Measurements from ENCODE around the gene ACTR3C. TPM values are rescaled to one million over a fixed set of nuclear protein-coding genes. Genes with fewer than 3 reads are reported as not detected.

Gene ACTR3C
- polyA plus RNA-seq, 1 donor from 2014 or later = 5.2 TPM

- no peaks in the 10 kb centered on the region for H3K4me1 Mint-ChIP-seq
- H3K4me3 Mint-ChIP-seq = peak overlapping the region in 1 of 4 donors; percentile 37
- H3K27me3 Mint-ChIP-seq = peaks cover 7% of the 10 kb centered on the region
- no peak overlapping the region for H3K27ac Mint-ChIP-seq
- peaks cover 7% of the 10 kb centered on the region for H3K36me3 Mint-ChIP-seq
- peaks cover 0 to 4% (median 3%) of the 10 kb centered on the region in 3 donors for H3K9me3 Mint-ChIP-seq
Observed at GRCh38 chr7:150346922-150347321, 23.6 kb upstream of the ACTR3C start.

GRCh38 chr7:150345012-150345411, 21.7 kb upstream of the ACTR3C start:
- Mint-ChIP-seq H3K27ac (no peak overlapping the region), H3K36me3 (peaks cover 7% of the 10 kb centered on the region), H3K4me1 (peaks cover 0 to 2% (median 2%) of the 10 kb centered on the region in 3 donors)

GRCh38 chr7:150344299-150344698, 21.0 kb upstream of the ACTR3C start:
- Mint-ChIP-seq H3K27ac (no peak overlapping the region), H3K4me1 (peaks cover 0 to 4% (median 4%) of the 10 kb centered on the region in 3 donors), H3K27me3 (peaks cover 20% of the 10 kb centered on the region), H3K36me3 (peaks cover 7% of the 10 kb centered on the region), H3K9me3 (peaks cover 0 to 4% (median 3%) of the 10 kb centered on the region in 3 donors), H3K4me3 (no peak overlapping the region)

More at GRCh38 chr7:150345012-150345411, 21.7 kb upstream of the ACTR3C start:
- H3K9me3 Mint-ChIP-seq = peaks cover 0 to 4% (median 3%) of the 10 kb centered on the region in 3 donors
- peaks cover 13% of the 10 kb centered on the region for H3K27me3 Mint-ChIP-seq
- H3K4me3 Mint-ChIP-seq = no peak overlapping the region

- peak overlapping the region in 2 of 3 donors; percentile 16 to 20 for H3K27ac Mint-ChIP-seq
Observed at GRCh38 chr7:150343225-150343624, 19.9 kb upstream of the ACTR3C start.

GRCh38 chr7:150342121-150342408, 18.7 kb upstream of the ACTR3C start:
- Mint-ChIP-seq H3K4me3 (no peak overlapping the region), H3K36me3 (peaks cover 7% of the 10 kb centered on the region), H3K9me3 (peaks cover 0 to 4% (median 3%) of the 10 kb centered on the region in 3 donors), H3K4me1 (peaks cover 0 to 4% (median 4%) of the 10 kb centered on the region in 3 donors), H3K27ac (no peak overlapping the region), H3K27me3 (peaks cover 21% of the 10 kb centered on the region)

More at GRCh38 chr7:150343225-150343624, 19.9 kb upstream of the ACTR3C start:
- peaks cover 20% of the 10 kb centered on the region for H3K27me3 Mint-ChIP-seq
- peaks cover 0 to 4% (median 4%) of the 10 kb centered on the region in 3 donors for H3K4me1 Mint-ChIP-seq
- peaks cover 7% of the 10 kb centered on the region for H3K36me3 Mint-ChIP-seq
- H3K9me3 Mint-ChIP-seq = peaks cover 0 to 4% (median 3%) of the 10 kb centered on the region in 3 donors
- no peak overlapping the region for H3K4me3 Mint-ChIP-seq

- peaks cover 7% of the 10 kb centered on the region for H3K36me3 Mint-ChIP-seq
- H3K27ac Mint-ChIP-seq = no peak within 1 kb of the TSS
- peaks cover 0 to 4% (median 4%) of the 10 kb centered on the region in 3 donors for H3K4me1 Mint-ChIP-seq
- peaks cover 0 to 4% (median 3%) of the 10 kb centered on the region in 3 donors for H3K9me3 Mint-ChIP-seq
- H3K27me3 Mint-ChIP-seq = peaks cover 21% of the 10 kb centered on the region
- H3K4me3 Mint-ChIP-seq = no peak within 1 kb of the TSS
Observed at GRCh38 chr7:150341263-150342120, 18.1 kb upstream of the ACTR3C start, which contains the start of gene RARRES2. Gene RARRES2, minus strand, starts transcription at chr7:150341629. Its CDS starts 1,020 bp downstream, at chr7:150340609.

GRCh38 chr7:150340875-150341262, 17.5 kb upstream of the ACTR3C start:
- Mint-ChIP-seq H3K4me3 (no peak overlapping the region), H3K27me3 (peaks cover 21% of the 10 kb centered on the region), H3K9me3 (peaks cover 0 to 4% (median 3%) of the 10 kb centered on the region in 3 donors), H3K27ac (no peak overlapping the region), H3K36me3 (peaks cover 9% of the 10 kb centered on the region), H3K4me1 (peaks cover 3 to 4% (median 4%) of the 10 kb centered on the region in 3 donors)

GRCh38 chr7:150340024-150340749, 16.8 kb upstream of the ACTR3C start:
- Mint-ChIP-seq H3K27me3 (peaks cover 21% of the 10 kb centered on the region), H3K4me3 (no peak overlapping the region), H3K9me3 (peaks cover 0 to 4% (median 3%) of the 10 kb centered on the region in 3 donors), H3K4me1 (peaks cover 3 to 4% (median 4%) of the 10 kb centered on the region in 3 donors), H3K36me3 (peaks cover 9% of the 10 kb centered on the region), H3K27ac (no peak overlapping the region)

- H3K27me3 Mint-ChIP-seq = peaks cover 21% of the 10 kb centered on the region
- H3K4me3 Mint-ChIP-seq = no peak overlapping the region
- H3K9me3 Mint-ChIP-seq = peaks cover 0 to 4% (median 1%) of the 10 kb centered on the region in 3 donors
- peaks cover 9% of the 10 kb centered on the region for H3K36me3 Mint-ChIP-seq
- peaks cover 3 to 4% (median 4%) of the 10 kb centered on the region in 3 donors for H3K4me1 Mint-ChIP-seq
- no peak overlapping the region for H3K27ac Mint-ChIP-seq
Observed at GRCh38 chr7:150339409-150339809, 16.1 kb upstream of the ACTR3C start.

GRCh38 chr7:150338166-150338829, 15.0 kb upstream of the ACTR3C start:
- peaks cover 8% of the 10 kb centered on the region for H3K36me3 Mint-ChIP-seq
- H3K4me1 Mint-ChIP-seq = peaks cover 3 to 4% (median 4%) of the 10 kb centered on the region in 3 donors
- H3K4me3 Mint-ChIP-seq = no peak overlapping the region
- peaks cover 19% of the 10 kb centered on the region for H3K27me3 Mint-ChIP-seq
- no peak overlapping the region for H3K27ac Mint-ChIP-seq
- H3K9me3 Mint-ChIP-seq = no peaks in the 10 kb centered on the region

GRCh38 chr7:150337659-150338081, 14.3 kb upstream of the ACTR3C start:
- Mint-ChIP-seq H3K27me3 (peaks cover 19% of the 10 kb centered on the region), H3K36me3 (peaks cover 6% of the 10 kb centered on the region), H3K4me3 (no peak overlapping the region), H3K4me1 (peaks cover 3 to 4% (median 4%) of the 10 kb centered on the region in 3 donors), H3K9me3 (no peaks in the 10 kb centered on the region), H3K27ac (no peak overlapping the region)

GRCh38 chr7:150337179-150337578, 13.8 kb upstream of the ACTR3C start:
- H3K9me3 Mint-ChIP-seq = no peaks in the 10 kb centered on the region
- H3K27ac Mint-ChIP-seq = no peak overlapping the region
- H3K36me3 Mint-ChIP-seq = peaks cover 6% of the 10 kb centered on the region
- peaks cover 3 to 4% (median 4%) of the 10 kb centered on the region in 3 donors for H3K4me1 Mint-ChIP-seq
- H3K4me3 Mint-ChIP-seq = no peak overlapping the region
- H3K27me3 Mint-ChIP-seq = peaks cover 17% of the 10 kb centered on the region

- Mint-ChIP-seq H3K4me3 (no peak overlapping the region), H3K27me3 (peaks cover 12% of the 10 kb centered on the region), H3K36me3 (peaks cover 6% of the 10 kb centered on the region), H3K9me3 (no peaks in the 10 kb centered on the region), H3K27ac (no peak overlapping the region), H3K4me1 (peaks cover 3 to 4% (median 4%) of the 10 kb centered on the region in 3 donors)
Observed at GRCh38 chr7:150336746-150337145, 13.4 kb upstream of the ACTR3C start.

GRCh38 chr7:150335774-150336112, 12.4 kb upstream of the ACTR3C start:
- no peaks in the 10 kb centered on the region for H3K9me3 Mint-ChIP-seq
- peaks cover 11% of the 10 kb centered on the region for H3K27me3 Mint-ChIP-seq
- H3K36me3 Mint-ChIP-seq = peaks cover 8% of the 10 kb centered on the region
- H3K27ac Mint-ChIP-seq = no peak overlapping the region
- H3K4me1 Mint-ChIP-seq = peaks cover 3 to 4% (median 4%) of the 10 kb centered on the region in 3 donors
- no peak overlapping the region for H3K4me3 Mint-ChIP-seq
